Activated CD8-positive, alpha-beta memory T cell treated with anti-CD3 and anti-CD28 coated beads for 4 hours (primary cell): ENCODE measurements around the gene FKBP6.
"Not testable (repeated sequence)": the region's sequence is repeated elsewhere in the genome, so short reads cannot be mapped to it uniquely, and the experiment has no call there.

Source experiments
- DNase-seq, 2 donors: peaks; one replicate each; pipeline ENCODE4 v3.0.0-alpha.2; 2020; ENCODE audit warnings: low read depth in 2 of 2

The FKBP6 gene

GRCh38 chr7:73327922-73328321, at the start of gene FKBP6, which contains the start of gene TRIM50:
Gene FKBP6, plus strand, starts transcription at chr7:73328161. Its CDS starts 268 bp downstream, at chr7:73328429.
Gene TRIM50, minus strand, starts transcription at chr7:73328082. Its CDS starts 3,295 bp downstream, at chr7:73324787.
- DNase-seq, result not testable (repeated sequence)

GRCh38 chr7:73297235-73297634, 30.7 kb upstream of the FKBP6 start:
- not testable (repeated sequence) for DNase-seq

GRCh38 chr7:73297706-73298105, 30.3 kb upstream of the FKBP6 start:
- DNase-seq, result not testable (repeated sequence)

- not testable (repeated sequence) for DNase-seq
Measured at GRCh38 chr7:73299812-73300211, 28.1 kb upstream of the FKBP6 start.

- not testable (repeated sequence) for DNase-seq
Measured at GRCh38 chr7:73301108-73301507, 26.9 kb upstream of the FKBP6 start.

GRCh38 chr7:73302846-73303245, 25.1 kb upstream of the FKBP6 start:
- DNase-seq, result not testable (repeated sequence)

- DNase-seq, result no peak
Measured at GRCh38 chr7:73303546-73303945, 24.4 kb upstream of the FKBP6 start.

- no peak for DNase-seq
Measured at GRCh38 chr7:73304071-73304470, 23.9 kb upstream of the FKBP6 start.

- not testable (repeated sequence) for DNase-seq
Measured at GRCh38 chr7:73304612-73305387, 23.2 kb upstream of the FKBP6 start.

- no peak for DNase-seq
Measured at GRCh38 chr7:73307436-73307835, 20.5 kb upstream of the FKBP6 start.

GRCh38 chr7:73308074-73308664, 19.8 kb upstream of the FKBP6 start:
- DNase-seq, result no peak

- peak; percentile 69 to 82 for DNase-seq
Measured at GRCh38 chr7:73308665-73309214, 19.2 kb upstream of the FKBP6 start, which contains the start of gene NSUN5. Gene NSUN5, minus strand, starts transcription at chr7:73308826. Its CDS starts 36 bp downstream, at chr7:73308790.

- DNase-seq, result not testable (repeated sequence)
Measured at GRCh38 chr7:73311421-73311820, 16.5 kb upstream of the FKBP6 start.

- DNase-seq, result no peak
Measured at GRCh38 chr7:73312831-73313520, 15.0 kb upstream of the FKBP6 start.

GRCh38 chr7:73313521-73313906, 14.4 kb upstream of the FKBP6 start:
- DNase-seq, result no peak

- no peak for DNase-seq
Measured at GRCh38 chr7:73314271-73314670, 13.7 kb upstream of the FKBP6 start.

- no peak for DNase-seq
Measured at GRCh38 chr7:73316521-73316920, 11.4 kb upstream of the FKBP6 start.

GRCh38 chr7:73318656-73319204, 9.2 kb upstream of the FKBP6 start:
- not testable (repeated sequence) for DNase-seq

- not testable (repeated sequence) for DNase-seq
Measured at GRCh38 chr7:73319541-73319940, 8.4 kb upstream of the FKBP6 start.

GRCh38 chr7:73320009-73320408, 8.0 kb upstream of the FKBP6 start:
- not testable (repeated sequence) for DNase-seq

GRCh38 chr7:73323434-73324080, 4.4 kb upstream of the FKBP6 start:
- DNase-seq, result not testable (repeated sequence)
